SK-N-SH (cell line): ENCODE measurements around the gene TRIM44. TPM values are rescaled to one million over a fixed set of nuclear protein-coding genes. Genes with fewer than 3 reads are reported as not detected.

Experiments
- CTCF ChIA-PET: fragments of 300-600, 350-600 bp; formaldehyde crosslinking; extraction: SDS; loops from one replicate; lab custom pipeline; 2021; lab: Yijun Ruan, JAX
- POLR2A ChIA-PET: fragments of 350-600 bp; sonication (Branson Sonifier 250); formaldehyde crosslinking; extraction: SDS; loops from one replicate; lab custom pipeline; 2020; ENCODE audit warnings: antibody characterized with exemption, inconsistent platforms; lab: Yijun Ruan, JAX
- DNase-seq: peaks from one replicate; pipeline ENCODE4 v3.0.0; 2012
- H2AFZ ChIP-seq: fragments of 200-600 bp; sonication (generic); 2 replicates; pipeline ENCODE4 v1.8.1; 2016; ENCODE audit warnings: antibody characterized with exemption, mild to moderate bottlenecking, low read depth
- H3F3A ChIP-seq: fragments of 200-600 bp; sonication (generic); replicated peaks from 2 replicates; pipeline ENCODE3; 2016; ENCODE audit warnings: antibody characterized with exemption, mild to moderate bottlenecking; ENCODE audit not compliant: insufficient read depth
- H3K27ac ChIP-seq, 2 experiments: fragments of 200-500 bp in 1 of 2; fragments of 200-600 bp in 1 of 2; sonication (Bioruptor generic) in 1 of 2; sonication (generic), shearing (Covaris generic) in 1 of 2; 2 replicates each; pipeline versions ENCODE4 v1.5.1 to v1.6.1; 2014 to 2016; ENCODE audit warnings: low read depth in 2 of 2, inconsistent platforms in 1 of 2, low read length in 1 of 2, mild to moderate bottlenecking in 1 of 2, mixed read lengths in 1 of 2
- H3K27me3 ChIP-seq: fragments of 200-600 bp; sonication (generic), shearing (Covaris generic); 2 replicates; pipeline ENCODE4 v1.6.1; 2016; ENCODE audit warnings: mixed run types; ENCODE audit not compliant: insufficient read depth
- H3K36me3 ChIP-seq, 2 experiments: fragments of 200-500 bp in 1 of 2; fragments of 200-600 bp in 1 of 2; sonication (Bioruptor generic) in 1 of 2; sonication (generic) in 1 of 2; replicated peaks in 1 of 2; 2 replicates each; pipeline versions ENCODE3 to v1.5.1; 2014 to 2016; ENCODE audit warnings: low read length in 1 of 2, mild to moderate bottlenecking in 1 of 2; ENCODE audit not compliant: insufficient read depth in 2 of 2, control insufficient read depth in 1 of 2
- H3K4me1 ChIP-seq, 2 experiments: fragments of 200-500 bp in 1 of 2; fragments of 200-600 bp in 1 of 2; sonication (Bioruptor generic) in 1 of 2; sonication (generic), shearing (Covaris generic) in 1 of 2; 2 replicates each; pipeline versions ENCODE4 v1.5.1 to v1.6.1; 2014 to 2016; ENCODE audit warnings: low read depth in 1 of 2, low read length in 1 of 2, mixed run types in 1 of 2; ENCODE audit not compliant: insufficient read depth in 2 of 2, control insufficient read depth in 1 of 2
- H3K4me2 ChIP-seq: fragments of 200-600 bp; sonication (generic), shearing (Covaris generic); 2 replicates; pipeline ENCODE4 v1.6.1; 2017; ENCODE audit warnings: mixed run types
- H3K4me3 ChIP-seq, 2 experiments: fragments of 200-500 bp in 1 of 2; fragments of 200-600 bp in 1 of 2; sonication (Bioruptor generic) in 1 of 2; sonication (generic), shearing (Covaris generic) in 1 of 2; 2 replicates each; pipeline versions ENCODE4 v1.5.1 to v1.8.1; 2014 to 2016; ENCODE audit warnings: low read depth in 2 of 2, inconsistent platforms in 1 of 2, low read length in 1 of 2, mild to moderate bottlenecking in 1 of 2, mixed read lengths in 1 of 2, moderate library complexity in 1 of 2
- H3K79me2 ChIP-seq: fragments of 200-600 bp; sonication (generic); 2 replicates; pipeline ENCODE4 v1.8.1; 2017; ENCODE audit warnings: mild to moderate bottlenecking; ENCODE audit not compliant: insufficient read depth
- H3K9ac ChIP-seq: fragments of 200-600 bp; sonication (generic); 2 replicates; pipeline ENCODE4 v1.6.1; 2017; ENCODE audit warnings: mixed run types
- H3K9me2 ChIP-seq: fragments of 200-600 bp; sonication (generic); 2 replicates; pipeline ENCODE4 v1.6.1; 2017; ENCODE audit warnings: mixed run types
- H3K9me3 ChIP-seq: fragments of 200-600 bp; sonication (generic); 2 replicates; pipeline ENCODE4 v1.6.1; 2017; ENCODE audit warnings: mixed run types, mild to moderate bottlenecking, moderate library complexity
- H4K20me1 ChIP-seq: fragments of 200-600 bp; sonication (generic); 2 replicates; pipeline ENCODE4 v1.6.1; 2017; ENCODE audit warnings: mild to moderate bottlenecking, mixed run types; ENCODE audit not compliant: insufficient read depth
- CHD2 ChIP-seq: fragments of 150-350 bp; IDR thresholded peaks from 2 replicates; pipeline ENCODE4 v1.6.1; 2018; ENCODE audit warnings: low read length; ENCODE audit not compliant: partially characterized antibody
- ELF1 ChIP-seq: IDR thresholded peaks from 2 replicates; pipeline ENCODE4 v1.4.0; 2012
- EZH2phosphoT487 ChIP-seq: fragments of 200-600 bp; sonication (generic); IDR thresholded peaks from 2 replicates; pipeline ENCODE4 v1.6.1; 2017; ENCODE audit warnings: low read depth, mixed run types, mild to moderate bottlenecking, antibody characterized with exemption, moderate library complexity, borderline replicate concordance
- FOXJ3 ChIP-seq: sonication (generic); formaldehyde crosslinking; IDR thresholded peaks from 2 replicates; pipeline ENCODE4 v1.5.1; 2020; ENCODE audit warnings: mild to moderate bottlenecking, missing genetic modification reagents
- FOXM1 ChIP-seq: IDR thresholded peaks from 2 replicates; pipeline ENCODE4 v1.4.0; 2012; ENCODE audit warnings: low read depth, mild to moderate bottlenecking
- GABPA ChIP-seq: IDR thresholded peaks from 2 replicates; pipeline ENCODE4 v1.4.0; 2012; ENCODE audit warnings: low read depth, mild to moderate bottlenecking
- GATA2 ChIP-seq: sonication (generic); formaldehyde crosslinking; IDR thresholded peaks from 2 replicates; pipeline ENCODE4 v1.5.0; 2020; ENCODE audit warnings: mild to moderate bottlenecking, missing genetic modification reagents
- JUND ChIP-seq: IDR thresholded peaks from 2 replicates; pipeline ENCODE4 v1.4.0; 2012
- MEF2A ChIP-seq: IDR thresholded peaks from 2 replicates; pipeline ENCODE4 v1.4.0; 2012; ENCODE audit warnings: low read depth, borderline replicate concordance
- MXI1 ChIP-seq: IDR thresholded peaks from 2 replicates; pipeline ENCODE4 v1.6.1; 2012; ENCODE audit warnings: mild to moderate bottlenecking, low read depth, low read length, improper control_type of control experiment
- NRF1 ChIP-seq: IDR thresholded peaks from 2 replicates; pipeline ENCODE4 v1.6.1; 2012; ENCODE audit warnings: low read depth, mild to moderate bottlenecking, low read length
- RAD21 ChIP-seq: IDR thresholded peaks from 2 replicates; pipeline ENCODE4 v1.6.1; 2012; ENCODE audit warnings: mild to moderate bottlenecking, low read length
- RCOR1 ChIP-seq: fragments of 150-350 bp; IDR thresholded peaks from 2 replicates; pipeline ENCODE4 v1.6.1; 2017; ENCODE audit warnings: antibody characterized with exemption, low read length
- TEAD4 ChIP-seq: IDR thresholded peaks from 2 replicates; pipeline ENCODE4 v1.4.0; 2012; ENCODE audit warnings: mild to moderate bottlenecking, borderline replicate concordance; ENCODE audit not compliant: insufficient read depth
- USF1 ChIP-seq: IDR thresholded peaks from 2 replicates; pipeline ENCODE4 v1.4.0; 2012; ENCODE audit warnings: low read depth, borderline replicate concordance
- ZBTB33 ChIP-seq: IDR thresholded peaks from 2 replicates; pipeline ENCODE4 v1.4.0; 2012; ENCODE audit warnings: low read depth, borderline replicate concordance
- WGBS: methylation state at CpG from one replicate; pipeline ENCODE4 v1.1.6; 2017; ENCODE audit warnings: low lambda C conversion rate; 5-methylcytosine and 5-hydroxymethylcytosine counted together
- polyA plus RNA-seq, 3 experiments: library from polyadenylated mRNA; depleted of rRNA; stranded (reverse); fragments of >200 nt; gene quantifications; 2 replicates each; pipeline ENCODE4 v1.2.3, GENCODE V29; 2012
- TF ChIP-seq, protein P1 (sequence below): fragments of 150-350 bp; IDR thresholded peaks from 2 replicates; pipeline ENCODE4 v1.6.1; 2016; ENCODE audit warnings: mild to moderate bottlenecking, low read depth, low read length
- TF ChIP-seq, protein P2 (sequence below): IDR thresholded peaks from 2 replicates; pipeline ENCODE4 v1.6.1; 2012; ENCODE audit warnings: mild to moderate bottlenecking, low read depth, low read length, moderate library complexity
- TF ChIP-seq, protein P3 (sequence below): IDR thresholded peaks from 2 replicates; pipeline ENCODE4; 2012
- TF ChIP-seq, protein P4 (sequence below): fragments of 200-600 bp; sonication (generic); IDR thresholded peaks from 2 replicates; pipeline ENCODE4 v1.6.1; 2017; ENCODE audit warnings: antibody characterized with exemption, mild to moderate bottlenecking, moderate library complexity

TRIM44 gene
- polyA plus RNA-seq, 1 of the 3 experiments (the other 2 are of a cell fraction) = 34.1 TPM

DNA sequence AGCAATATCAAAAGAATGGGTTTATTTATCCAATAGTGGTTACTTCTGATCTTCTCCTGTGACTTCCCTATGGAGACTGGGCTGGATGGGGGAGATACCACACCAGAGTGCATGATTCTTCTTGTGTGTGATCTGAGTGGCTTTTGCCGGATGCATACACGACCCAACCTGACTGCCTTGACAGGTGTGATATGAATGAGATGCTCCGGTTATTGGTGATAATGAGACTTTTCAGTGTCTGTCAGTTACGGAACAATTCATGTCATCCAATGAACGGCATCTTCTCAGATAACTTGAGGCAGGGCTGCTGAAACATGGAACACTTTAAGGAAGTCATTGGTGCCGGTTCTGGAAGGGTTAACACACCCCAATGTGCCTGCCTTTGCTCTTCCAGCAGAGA is 26.6 kb upstream of the TRIM44 start:
- H2AFZ ChIP-seq = no peak overlapping the region
- POLR2A ChIA-PET = no interaction called here

More for the DNA sequence above, 26.6 kb upstream of the TRIM44 start:
- H3K4me3 ChIP-seq = no peak overlapping the region
- H3K27ac ChIP-seq = no peak overlapping the region
- no peaks in the 10 kb centered on the region for H3K9me2 ChIP-seq
- no peaks in the 10 kb centered on the region for H3K36me3 ChIP-seq
- H3K4me1 ChIP-seq = peaks cover 0 to 9% of the 10 kb centered on the region in 2 experiments; a peak in 2 of 4 replicates
- WGBS = 79% methylated on average over 6 of the region's 6 CpGs
- H3K27me3 ChIP-seq = no peaks in the 10 kb centered on the region
- no peak overlapping the region for H3K4me2 ChIP-seq
- CTCF ChIA-PET = interaction anchor here (1.3 kb wide), 1 partner anchor 186 kb away, joined by 5 read pairs; no protein-coding TSS in a partner anchor
- no peak overlapping the region for H3K9ac ChIP-seq
- H3F3A ChIP-seq = no peaks in the 10 kb centered on the region
- no peaks in the 10 kb centered on the region for H3K9me3 ChIP-seq
- no peaks in the 10 kb centered on the region for H3K79me2 ChIP-seq
- no peak for DNase-seq
- H4K20me1 ChIP-seq = no peaks in the 10 kb centered on the region
- no peak for TF ChIP-seq EZH2phosphoT487
- no peak for TF ChIP-seq MXI1
- TF ChIP-seq, protein P1, sequence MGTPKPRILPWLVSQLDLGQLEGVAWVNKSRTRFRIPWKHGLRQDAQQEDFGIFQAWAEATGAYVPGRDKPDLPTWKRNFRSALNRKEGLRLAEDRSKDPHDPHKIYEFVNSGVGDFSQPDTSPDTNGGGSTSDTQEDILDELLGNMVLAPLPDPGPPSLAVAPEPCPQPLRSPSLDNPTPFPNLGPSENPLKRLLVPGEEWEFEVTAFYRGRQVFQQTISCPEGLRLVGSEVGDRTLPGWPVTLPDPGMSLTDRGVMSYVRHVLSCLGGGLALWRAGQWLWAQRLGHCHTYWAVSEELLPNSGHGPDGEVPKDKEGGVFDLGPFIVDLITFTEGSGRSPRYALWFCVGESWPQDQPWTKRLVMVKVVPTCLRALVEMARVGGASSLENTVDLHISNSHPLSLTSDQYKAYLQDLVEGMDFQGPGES = no peak
- no peak for TF ChIP-seq FOXJ3 (CRISPR knock-in tag)
- TF ChIP-seq NRF1 = no peak
- TF ChIP-seq, protein P2, sequence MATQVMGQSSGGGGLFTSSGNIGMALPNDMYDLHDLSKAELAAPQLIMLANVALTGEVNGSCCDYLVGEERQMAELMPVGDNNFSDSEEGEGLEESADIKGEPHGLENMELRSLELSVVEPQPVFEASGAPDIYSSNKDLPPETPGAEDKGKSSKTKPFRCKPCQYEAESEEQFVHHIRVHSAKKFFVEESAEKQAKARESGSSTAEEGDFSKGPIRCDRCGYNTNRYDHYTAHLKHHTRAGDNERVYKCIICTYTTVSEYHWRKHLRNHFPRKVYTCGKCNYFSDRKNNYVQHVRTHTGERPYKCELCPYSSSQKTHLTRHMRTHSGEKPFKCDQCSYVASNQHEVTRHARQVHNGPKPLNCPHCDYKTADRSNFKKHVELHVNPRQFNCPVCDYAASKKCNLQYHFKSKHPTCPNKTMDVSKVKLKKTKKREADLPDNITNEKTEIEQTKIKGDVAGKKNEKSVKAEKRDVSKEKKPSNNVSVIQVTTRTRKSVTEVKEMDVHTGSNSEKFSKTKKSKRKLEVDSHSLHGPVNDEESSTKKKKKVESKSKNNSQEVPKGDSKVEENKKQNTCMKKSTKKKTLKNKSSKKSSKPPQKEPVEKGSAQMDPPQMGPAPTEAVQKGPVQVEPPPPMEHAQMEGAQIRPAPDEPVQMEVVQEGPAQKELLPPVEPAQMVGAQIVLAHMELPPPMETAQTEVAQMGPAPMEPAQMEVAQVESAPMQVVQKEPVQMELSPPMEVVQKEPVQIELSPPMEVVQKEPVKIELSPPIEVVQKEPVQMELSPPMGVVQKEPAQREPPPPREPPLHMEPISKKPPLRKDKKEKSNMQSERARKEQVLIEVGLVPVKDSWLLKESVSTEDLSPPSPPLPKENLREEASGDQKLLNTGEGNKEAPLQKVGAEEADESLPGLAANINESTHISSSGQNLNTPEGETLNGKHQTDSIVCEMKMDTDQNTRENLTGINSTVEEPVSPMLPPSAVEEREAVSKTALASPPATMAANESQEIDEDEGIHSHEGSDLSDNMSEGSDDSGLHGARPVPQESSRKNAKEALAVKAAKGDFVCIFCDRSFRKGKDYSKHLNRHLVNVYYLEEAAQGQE = no peak
- TF ChIP-seq JUND = no peak
- TF ChIP-seq GATA2 = no peak
- TF ChIP-seq, protein P3, sequence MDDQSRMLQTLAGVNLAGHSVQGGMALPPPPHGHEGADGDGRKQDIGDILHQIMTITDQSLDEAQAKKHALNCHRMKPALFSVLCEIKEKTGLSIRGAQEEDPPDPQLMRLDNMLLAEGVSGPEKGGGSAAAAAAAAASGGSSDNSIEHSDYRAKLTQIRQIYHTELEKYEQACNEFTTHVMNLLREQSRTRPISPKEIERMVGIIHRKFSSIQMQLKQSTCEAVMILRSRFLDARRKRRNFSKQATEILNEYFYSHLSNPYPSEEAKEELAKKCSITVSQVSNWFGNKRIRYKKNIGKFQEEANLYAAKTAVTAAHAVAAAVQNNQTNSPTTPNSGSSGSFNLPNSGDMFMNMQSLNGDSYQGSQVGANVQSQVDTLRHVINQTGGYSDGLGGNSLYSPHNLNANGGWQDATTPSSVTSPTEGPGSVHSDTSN = no peak
- TF ChIP-seq TEAD4 = no peak
- no peak for TF ChIP-seq MEF2A
- no peak for TF ChIP-seq ZBTB33
- TF ChIP-seq RAD21 = no peak
- TF ChIP-seq ELF1 = no peak
- TF ChIP-seq FOXM1 = no peak
- TF ChIP-seq RCOR1 = no peak
- no peak for TF ChIP-seq GABPA
- TF ChIP-seq, protein P4, sequence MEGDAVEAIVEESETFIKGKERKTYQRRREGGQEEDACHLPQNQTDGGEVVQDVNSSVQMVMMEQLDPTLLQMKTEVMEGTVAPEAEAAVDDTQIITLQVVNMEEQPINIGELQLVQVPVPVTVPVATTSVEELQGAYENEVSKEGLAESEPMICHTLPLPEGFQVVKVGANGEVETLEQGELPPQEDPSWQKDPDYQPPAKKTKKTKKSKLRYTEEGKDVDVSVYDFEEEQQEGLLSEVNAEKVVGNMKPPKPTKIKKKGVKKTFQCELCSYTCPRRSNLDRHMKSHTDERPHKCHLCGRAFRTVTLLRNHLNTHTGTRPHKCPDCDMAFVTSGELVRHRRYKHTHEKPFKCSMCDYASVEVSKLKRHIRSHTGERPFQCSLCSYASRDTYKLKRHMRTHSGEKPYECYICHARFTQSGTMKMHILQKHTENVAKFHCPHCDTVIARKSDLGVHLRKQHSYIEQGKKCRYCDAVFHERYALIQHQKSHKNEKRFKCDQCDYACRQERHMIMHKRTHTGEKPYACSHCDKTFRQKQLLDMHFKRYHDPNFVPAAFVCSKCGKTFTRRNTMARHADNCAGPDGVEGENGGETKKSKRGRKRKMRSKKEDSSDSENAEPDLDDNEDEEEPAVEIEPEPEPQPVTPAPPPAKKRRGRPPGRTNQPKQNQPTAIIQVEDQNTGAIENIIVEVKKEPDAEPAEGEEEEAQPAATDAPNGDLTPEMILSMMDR = no peak
- no peak for TF ChIP-seq CHD2
- TF ChIP-seq USF1 = no peak
